Psoas muscle (tissue), 8 donors: ENCODE data around the gene TRPM3. TPM values are rescaled to one million over a fixed set of nuclear protein-coding genes. Genes with fewer than 3 reads are reported as not detected.

ENCODE experiments used
- ATAC-seq, 4 donors: fragments of 200-7000 bp; cut with Tn5 transposase; one replicate each; pipeline ENCODE4 v1.9.1; 2020; ENCODE audit warnings: moderate library complexity in 3 of 4, mild to moderate bottlenecking in 2 of 4
- DNase-seq, 2 donors: peaks; one replicate each; pipeline ENCODE4 v3.0.0-alpha.2; 2020
- H3K27ac ChIP-seq: fragments of 200-600 bp; one replicate; pipeline ENCODE4 v1.8.0; 2022
- H3K27me3 ChIP-seq, 3 donors: fragments of 200-600 bp in 1 of 3; one replicate each; pipeline versions ENCODE4 v1.6.1 to v1.8.0; 2013 to 2022; ENCODE audit warnings: low read length in 2 of 3, mild to moderate bottlenecking in 2 of 3, moderate library complexity in 1 of 3; ENCODE audit not compliant: insufficient read depth in 3 of 3
- H3K36me3 ChIP-seq, 2 donors: fragments of 200-600 bp in 1 of 2; one replicate each; pipeline versions ENCODE4 v1.6.1 to v1.8.0; 2013 to 2022; ENCODE audit warnings: low read depth in 1 of 2, mild to moderate bottlenecking in 1 of 2, moderate library complexity in 1 of 2; ENCODE audit not compliant: insufficient read depth in 1 of 2
- H3K4me1 ChIP-seq: fragments of 200-600 bp; one replicate; pipeline ENCODE4 v1.8.0; 2022
- H3K4me3 ChIP-seq: fragments of 200-600 bp; one replicate; pipeline ENCODE4 v1.8.0; 2022; ENCODE audit warnings: mild to moderate bottlenecking
- H3K9me3 ChIP-seq: fragments of 200-600 bp; one replicate; pipeline ENCODE4 v1.8.0; 2022
- CTCF ChIP-seq: fragments of 200-600 bp; IDR thresholded peaks from one replicate; pipeline ENCODE4 v1.8.0; 2022; ENCODE audit warnings: antibody characterized with exemption
- WGBS, 3 donors: extraction: QIAGEN DNeasy Blood & Tissue Kit; methylation state at CpG; one replicate each; pipeline versions ENCODE4 v1.1.6 to v1.1.7; 2013; 5-methylcytosine and 5-hydroxymethylcytosine counted together
- intact Hi-C, 2 donors: fragments of 100-400 bp; cut with DNase I; formaldehyde crosslinking; loops; one replicate each; pipeline versions ENCODE4 v1.11.0 to v1.14.2; 2022
- polyA plus RNA-seq, 3 donors: library from polyadenylated mRNA; stranded (reverse); fragments of 200-250 nt; gene quantifications; one replicate each; pipeline ENCODE4 v1.2.3, GENCODE V29; 2013
- total RNA-seq, 4 donors: library from RNA; stranded (reverse); fragmentation: NEBNext Ultra II Directional in 2 of 4; extraction: Animal tissue kit (Norgen Biotek cat#: 25700) in 2 of 4; gene quantifications; one replicate each; pipeline versions ENCODE4 v1.2.1 to v1.2.4, GENCODE V29; 2021 to 2023
- donor health status: healthy with polysubstance abuse.
- donor health status: DM: no; HTN: no; CAD: no; lungs with moderate emphysema.
- donor health status: Bipolar disorder and iron deficiency.
- donor health status: healthy.
- donor health status: DM: yes; HTN: yes; CAD: no.
- donor health status: DM: no; HTN: no; CAD: no.
- donor health status: DM: no; HTN: no; CAD: no.
- donor health status: DM: yes; HTN: yes; CAD: no.

Gene TRPM3
- total and polyA plus RNA-seq, 7 donors: 0.01 to 0.16 (median 0.06) TPM; not detected in 3

DNA sequence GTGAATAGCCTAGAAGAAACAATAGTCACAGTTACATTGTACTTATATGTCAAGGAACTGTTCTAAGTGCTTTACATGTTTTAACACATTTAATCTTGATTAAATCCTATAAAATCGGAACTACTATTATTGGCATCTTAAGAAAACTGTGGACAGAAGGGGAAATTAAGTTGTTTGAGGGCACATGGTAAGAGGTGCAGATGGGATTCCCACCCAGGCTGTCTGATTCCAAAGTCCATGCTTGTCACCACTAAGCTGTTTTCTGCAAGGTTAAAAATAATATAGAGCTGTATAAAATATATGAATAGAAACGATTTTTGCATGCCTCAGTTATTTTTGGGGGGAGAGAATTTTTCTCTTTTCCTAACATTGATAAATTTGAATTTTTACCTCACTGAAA is 512.4 kb downstream of the TRPM3 start:
- no peak for TF ChIP-seq CTCF
- Histone ChIP-seq H3K36me3 (no peaks in the 10 kb centered on the region), H3K9me3 (no peaks in the 10 kb centered on the region), H3K4me1 (peaks cover 41% of the 10 kb centered on the region), H3K27me3 (no peaks in the 10 kb centered on the region), H3K27ac (peak overlapping the region; percentile 75), H3K4me3 (no peak overlapping the region)
- ATAC-seq (no peak), DNase-seq (no peak)
- 68 to 80% (median 78%) methylated on average over 2 of the region's 2 CpGs for WGBS, 3 donors
- intact Hi-C loops: no loop called here

GRCh38 chr9:70607926-70608325 is 513.5 kb downstream of the TRPM3 start:
- ATAC-seq (no peak), DNase-seq (no peak)
- WGBS, 3 donors: 55 to 62% (median 60%) methylated on average over 9 of the region's 9 CpGs
- TF ChIP-seq CTCF: no peak
- H3K9me3 ChIP-seq: no peaks in the 10 kb centered on the region
- no peak overlapping the region for H3K4me3 ChIP-seq
- peak overlapping the region; percentile 75 for H3K27ac ChIP-seq
- intact Hi-C loops: no loop called here
- H3K4me1 ChIP-seq: peaks cover 31% of the 10 kb centered on the region
- no peaks in the 10 kb centered on the region for H3K27me3 ChIP-seq
- peaks cover 0 to 7% of the 10 kb centered on the region in 2 donors for H3K36me3 ChIP-seq

GRCh38 chr9:70607329-70607728 is 514.1 kb downstream of the TRPM3 start:
- no peaks in the 10 kb centered on the region for H3K9me3 ChIP-seq
- H3K27me3 ChIP-seq: no peaks in the 10 kb centered on the region
- DNase-seq (no peak), ATAC-seq (no peak)
- H3K4me1 ChIP-seq: peaks cover 32% of the 10 kb centered on the region
- peak overlapping the region; percentile 75 for H3K27ac ChIP-seq
- H3K4me3 ChIP-seq: no peak overlapping the region
- TF ChIP-seq CTCF: no peak
- H3K36me3 ChIP-seq: peaks cover 0 to 7% of the 10 kb centered on the region in 2 donors
- WGBS, 3 donors: 58 to 87% (median 64%) methylated on average over 5 of the region's 5 CpGs
- intact Hi-C loops: no loop called here

- H3K9me3 ChIP-seq: no peaks in the 10 kb centered on the region
- peak overlapping the region; percentile 87 for H3K27ac ChIP-seq
- DNase-seq: no peak
- no peaks in the 10 kb centered on the region for H3K27me3 ChIP-seq
- no peak for ATAC-seq
- H3K4me1 ChIP-seq: peaks cover 36% of the 10 kb centered on the region
- H3K4me3 ChIP-seq: no peak overlapping the region
- H3K36me3 ChIP-seq: peaks cover 0 to 7% of the 10 kb centered on the region in 2 donors
- TF ChIP-seq CTCF: no peak
- 89 to 92% (median 89%) methylated on average over 6 of the region's 6 CpGs for WGBS, 3 donors
- intact Hi-C loops: loop anchor here (2.0 to 5.0 kb wide), 4 partner anchors 116 to 631 kb away; no protein-coding TSS in a partner anchor
Observed at GRCh38 chr9:70603020-70603411, 518.4 kb downstream of the TRPM3 start.
